GM19468 (cell line): ENCODE measurements around the gene TMEM164.

Experiments
- ATAC-seq: cut with Tn5 transposase; IDR thresholded peaks from one replicate; pipeline ENCODE4 v1.9.1; 2021; ENCODE audit warnings: mild to moderate bottlenecking, moderate library complexity, moderate number of reproducible peaks; ENCODE audit not compliant: unreplicated experiment; ENCODE audit errors: extremely low read depth

Gene TMEM164

DNA sequence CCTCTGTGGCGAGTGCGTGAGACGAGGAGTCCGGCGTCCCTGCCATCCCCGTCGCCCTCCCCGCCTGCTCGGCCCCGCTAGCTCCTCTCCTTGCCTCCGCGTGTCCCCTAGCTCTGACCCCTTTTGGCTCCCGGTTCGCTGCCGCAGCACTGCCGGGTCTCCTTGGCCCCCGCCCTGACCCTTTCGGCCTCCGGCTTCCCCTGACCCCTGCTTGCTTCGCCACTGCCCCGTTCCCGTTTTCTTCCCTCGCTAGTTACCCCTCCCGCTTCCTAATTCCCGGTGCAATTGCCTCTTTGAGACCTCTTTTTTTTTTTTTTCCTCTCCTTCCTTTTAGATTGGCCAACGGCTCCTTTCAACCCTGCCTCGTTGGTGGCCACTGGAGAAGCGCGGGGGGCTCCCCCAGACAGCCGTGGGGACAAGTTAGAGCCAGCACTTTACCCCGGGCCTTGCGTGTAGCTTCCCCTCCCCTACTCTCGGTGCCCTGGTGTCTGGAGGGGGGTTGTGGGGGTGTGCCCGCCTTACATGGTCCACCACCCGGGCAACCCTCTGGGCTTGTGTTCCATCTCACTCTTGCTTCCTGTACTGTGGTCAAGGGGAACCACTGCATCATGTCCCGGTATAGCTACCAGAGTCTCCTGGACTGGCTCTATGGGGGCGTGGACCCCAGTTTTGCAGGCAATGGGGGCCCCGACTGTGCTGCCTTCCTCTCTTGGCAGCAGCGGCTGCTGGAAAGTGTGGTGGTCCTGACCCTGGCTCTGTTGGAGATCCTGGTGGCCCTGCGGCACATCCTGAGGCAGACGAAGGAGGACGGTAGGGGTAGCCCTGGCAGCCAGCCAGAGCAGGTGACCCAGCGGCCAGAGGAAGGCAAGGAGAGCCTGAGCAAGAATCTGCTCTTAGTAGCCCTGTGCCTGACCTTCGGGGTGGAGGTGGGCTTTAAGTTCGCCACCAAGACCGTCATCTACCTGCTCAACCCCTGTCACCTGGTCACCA lies 548 bp downstream of the TMEM164 start:
- no peak for ATAC-seq

DNA sequence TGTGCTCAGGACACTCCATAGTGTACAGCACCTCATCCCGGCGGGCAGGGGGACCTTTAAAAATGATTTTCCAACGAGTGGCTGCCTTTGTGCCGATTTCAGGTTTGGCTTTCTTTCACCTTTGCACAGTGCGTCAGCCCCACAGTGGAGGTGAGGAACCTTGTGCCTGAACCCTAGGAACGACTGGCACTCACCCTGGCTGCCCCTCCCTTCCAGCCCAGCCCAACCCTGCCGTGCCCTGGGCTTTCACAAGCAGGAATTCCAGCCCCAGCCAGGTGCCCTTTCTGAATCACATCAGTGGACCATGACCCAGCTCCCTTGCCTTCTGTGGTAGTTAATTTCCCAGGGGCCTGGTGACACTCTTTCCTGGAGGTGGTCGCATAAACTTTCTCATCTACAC lies 1.3 kb downstream of the TMEM164 start:
- ATAC-seq = no peak

DNA sequence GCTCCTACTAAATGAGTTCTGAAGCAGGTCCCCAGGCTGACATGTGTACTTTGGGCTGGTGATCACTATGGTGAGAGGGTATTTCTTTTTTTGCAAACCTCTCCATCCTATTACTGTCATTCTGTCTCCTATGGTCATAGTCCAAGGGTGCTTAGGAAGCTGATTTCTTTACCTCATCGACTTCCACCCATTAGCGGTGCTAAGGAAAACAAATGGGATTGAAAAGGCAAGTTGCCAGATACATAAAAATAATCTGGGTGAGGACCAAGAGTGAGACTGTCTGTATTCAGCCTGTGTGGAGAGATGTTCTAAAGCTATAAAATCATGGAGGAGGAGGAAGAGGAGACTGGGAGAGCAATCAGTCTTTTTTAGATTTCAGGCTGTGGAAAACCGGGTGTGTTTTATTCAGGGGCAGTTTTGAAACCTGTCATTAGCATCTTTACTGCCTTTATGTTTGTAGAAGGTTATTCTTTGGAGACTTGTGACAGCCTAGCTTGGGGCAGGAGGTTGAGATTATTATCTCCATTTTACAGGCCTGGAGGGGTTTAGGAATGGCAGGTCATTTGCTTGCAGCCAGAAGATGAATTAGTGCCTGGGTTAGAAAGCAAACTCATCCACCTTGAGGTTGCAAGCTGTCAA lies 1.9 kb downstream of the TMEM164 start:
- no peak for ATAC-seq

DNA sequence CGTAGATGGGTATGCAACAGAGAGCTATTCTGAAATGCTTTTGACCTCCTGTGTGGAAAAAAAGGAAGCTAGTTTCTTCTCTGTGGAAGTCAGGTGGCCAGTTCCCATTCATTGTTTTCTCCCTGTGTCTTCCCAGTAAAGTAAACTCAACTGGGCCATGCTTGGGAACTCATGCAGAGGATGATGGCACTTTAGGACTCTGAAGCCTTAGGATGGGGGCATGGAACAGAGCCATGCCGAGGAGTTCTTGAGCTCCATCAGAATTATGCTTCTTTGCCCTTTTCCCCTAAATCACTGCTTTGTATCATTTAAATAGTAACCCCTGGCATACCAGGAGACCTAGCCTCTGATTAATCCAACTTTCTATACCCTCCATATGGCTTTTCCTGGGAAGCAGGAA lies 3.2 kb downstream of the TMEM164 start:
- ATAC-seq = no peak

DNA sequence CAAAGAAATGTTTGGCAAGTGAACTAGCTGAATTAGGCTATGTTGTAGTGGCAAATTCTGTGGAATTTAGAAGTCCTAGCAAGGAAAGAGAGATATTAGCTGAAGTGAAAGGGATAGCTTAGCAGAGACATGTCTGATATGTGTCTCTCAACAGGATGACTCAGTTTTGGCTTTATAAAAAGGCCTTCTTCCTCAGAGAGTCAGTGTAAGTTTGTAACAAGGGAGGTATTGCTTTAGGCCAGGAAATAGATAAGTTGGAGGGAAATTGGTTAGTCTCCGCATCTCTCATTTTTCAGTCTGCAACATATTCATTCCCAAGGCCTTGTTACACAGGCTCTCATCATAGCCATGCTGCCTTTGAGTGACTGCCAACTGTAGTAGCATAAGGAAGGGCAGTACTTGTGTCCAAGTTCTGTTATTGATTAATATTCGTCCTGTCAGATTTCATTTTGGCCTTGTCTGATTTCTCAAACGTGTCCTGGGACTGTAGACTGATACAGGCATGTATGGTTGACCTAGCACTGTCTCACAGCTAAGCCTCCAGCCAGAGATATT lies 4.0 kb downstream of the TMEM164 start:
- no peak for ATAC-seq

DNA sequence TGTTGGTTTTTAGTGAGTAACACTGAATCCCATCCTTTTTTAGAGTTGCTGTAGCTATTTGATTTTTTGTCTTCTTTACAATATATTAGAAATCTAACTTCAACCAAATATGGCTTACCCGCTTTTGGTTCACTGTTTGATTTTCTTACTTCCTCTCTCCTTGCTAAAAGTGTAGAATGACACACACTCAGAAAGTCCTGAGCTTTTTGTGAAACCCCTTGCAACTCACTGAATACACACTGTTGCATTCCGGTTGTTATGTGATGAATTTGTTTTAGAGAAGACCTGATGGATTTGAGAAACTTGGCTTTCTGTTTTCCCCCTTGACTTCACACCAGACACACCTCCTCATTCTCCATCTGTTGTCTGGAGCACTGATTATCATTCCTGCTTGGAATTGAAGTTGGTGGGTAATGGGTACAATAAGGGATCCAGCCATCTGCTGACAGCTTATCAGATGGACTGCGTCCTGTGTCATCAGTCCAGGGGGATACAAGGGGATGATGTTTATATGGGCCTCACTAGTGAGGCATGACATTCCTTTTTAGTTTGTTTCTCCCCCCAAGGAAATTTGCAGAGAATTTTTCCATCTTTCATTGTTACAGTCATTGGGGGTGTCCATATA lies 5.2 kb downstream of the TMEM164 start:
- ATAC-seq = no peak

DNA sequence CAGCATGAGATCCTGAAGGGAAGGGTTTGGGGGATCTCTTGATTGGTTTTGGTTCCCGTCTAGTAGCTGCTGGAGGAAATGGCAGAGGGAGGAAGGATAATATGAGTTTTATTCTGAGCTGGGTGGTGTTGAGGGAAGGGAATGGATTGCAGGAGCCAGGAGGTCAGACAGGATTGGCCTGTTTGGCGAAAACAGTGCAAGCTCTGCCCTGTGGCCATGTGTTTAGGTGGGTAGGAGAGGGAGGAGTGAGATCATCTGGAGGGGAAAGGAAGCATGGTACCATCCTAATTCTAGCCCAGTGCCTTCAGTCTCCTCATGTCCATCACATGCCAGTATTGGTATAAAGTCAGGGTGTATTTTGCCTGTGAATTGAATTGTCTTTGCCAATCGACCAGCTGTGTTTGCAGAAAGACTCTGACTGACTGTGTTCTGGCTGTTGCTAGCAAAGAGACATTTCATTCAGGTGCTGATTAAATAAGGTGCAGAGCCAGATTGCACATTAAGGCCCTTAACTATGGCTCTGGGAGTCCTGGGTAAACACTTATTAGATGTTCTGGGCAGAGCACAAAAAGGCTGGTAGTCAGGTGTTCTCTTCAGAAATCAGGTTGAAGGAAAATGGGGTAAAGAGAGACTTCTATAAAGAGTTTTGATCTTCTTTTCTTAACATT lies 10.0 kb downstream of the TMEM164 start:
- no peak for ATAC-seq

DNA sequence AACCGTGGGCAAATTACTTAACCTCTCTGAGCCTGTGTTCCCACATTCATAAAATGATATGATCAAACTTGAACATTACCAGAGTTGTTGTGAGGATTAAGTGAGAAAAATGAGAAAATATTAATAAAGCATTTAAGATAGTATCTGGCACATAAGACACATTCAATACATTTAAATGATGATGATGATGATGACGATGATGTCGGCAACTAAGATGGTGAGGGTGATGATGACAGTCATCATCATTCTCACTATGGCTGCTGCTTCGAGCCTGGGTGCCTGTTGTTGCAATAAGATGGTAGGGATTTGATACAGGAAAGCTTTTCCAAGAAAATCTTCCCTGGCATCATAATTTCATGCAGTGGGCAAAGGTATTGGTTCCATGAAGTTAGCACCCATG lies 11.1 kb downstream of the TMEM164 start:
- ATAC-seq = no peak

DNA sequence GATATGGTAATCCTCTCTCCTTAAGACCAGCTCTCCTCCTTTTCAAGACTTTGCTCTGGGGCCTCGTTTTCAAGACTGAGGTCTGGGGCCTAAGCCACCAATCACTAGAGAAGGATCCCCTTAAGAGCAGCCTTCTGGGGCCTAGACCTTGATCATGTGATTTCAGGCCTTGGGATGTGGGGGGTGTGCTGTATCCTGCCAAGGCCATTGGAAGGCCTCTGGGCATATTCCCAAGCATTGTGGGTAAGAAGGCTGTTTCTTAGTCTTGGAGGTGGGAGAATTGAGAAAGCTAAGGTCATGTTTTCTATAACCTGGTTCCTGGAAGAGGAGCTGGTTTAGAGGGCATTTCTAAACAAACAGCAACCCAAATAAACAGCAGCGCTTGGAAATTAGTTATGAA lies 12.1 kb downstream of the TMEM164 start:
- no peak for ATAC-seq

DNA sequence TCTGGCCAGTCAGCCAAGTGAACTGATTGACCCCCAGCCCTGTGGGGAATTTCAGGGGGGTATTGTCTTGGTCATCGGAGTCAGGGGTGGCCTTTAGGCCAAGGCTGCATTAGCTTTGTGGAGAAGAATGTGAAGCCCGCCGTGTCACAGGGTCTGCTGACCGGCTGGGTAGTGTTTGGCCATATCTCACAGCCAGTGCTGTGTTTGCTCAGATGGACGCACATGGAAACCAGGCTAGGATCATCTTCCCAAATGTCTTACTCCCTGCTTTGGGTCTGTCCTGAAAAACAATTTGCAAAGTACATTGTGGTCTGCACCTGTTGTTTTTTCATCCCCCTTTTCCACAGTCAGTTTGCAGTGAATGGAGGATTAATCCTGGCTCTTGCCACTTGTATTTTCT lies 13.0 kb downstream of the TMEM164 start:
- ATAC-seq = no peak

DNA sequence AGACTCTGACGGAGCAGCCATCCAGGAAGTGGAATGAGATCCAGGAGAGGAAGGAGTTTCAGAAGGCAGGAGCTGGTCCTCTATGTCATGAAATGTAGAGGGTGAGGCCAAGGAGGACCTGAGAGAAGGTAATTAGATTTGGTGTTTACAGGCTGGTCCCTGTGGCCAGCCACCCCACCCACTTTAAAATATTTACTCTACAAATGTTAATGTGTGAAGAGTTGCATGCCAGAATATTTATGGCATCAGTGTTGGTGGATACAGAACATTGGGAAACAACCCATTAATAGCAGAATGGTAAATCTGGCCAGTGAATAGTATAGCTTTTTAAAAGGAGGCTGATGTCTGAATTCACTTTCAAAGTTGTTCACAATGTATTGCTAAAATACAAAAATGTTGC lies 17.6 kb downstream of the TMEM164 start:
- ATAC-seq = no peak

DNA sequence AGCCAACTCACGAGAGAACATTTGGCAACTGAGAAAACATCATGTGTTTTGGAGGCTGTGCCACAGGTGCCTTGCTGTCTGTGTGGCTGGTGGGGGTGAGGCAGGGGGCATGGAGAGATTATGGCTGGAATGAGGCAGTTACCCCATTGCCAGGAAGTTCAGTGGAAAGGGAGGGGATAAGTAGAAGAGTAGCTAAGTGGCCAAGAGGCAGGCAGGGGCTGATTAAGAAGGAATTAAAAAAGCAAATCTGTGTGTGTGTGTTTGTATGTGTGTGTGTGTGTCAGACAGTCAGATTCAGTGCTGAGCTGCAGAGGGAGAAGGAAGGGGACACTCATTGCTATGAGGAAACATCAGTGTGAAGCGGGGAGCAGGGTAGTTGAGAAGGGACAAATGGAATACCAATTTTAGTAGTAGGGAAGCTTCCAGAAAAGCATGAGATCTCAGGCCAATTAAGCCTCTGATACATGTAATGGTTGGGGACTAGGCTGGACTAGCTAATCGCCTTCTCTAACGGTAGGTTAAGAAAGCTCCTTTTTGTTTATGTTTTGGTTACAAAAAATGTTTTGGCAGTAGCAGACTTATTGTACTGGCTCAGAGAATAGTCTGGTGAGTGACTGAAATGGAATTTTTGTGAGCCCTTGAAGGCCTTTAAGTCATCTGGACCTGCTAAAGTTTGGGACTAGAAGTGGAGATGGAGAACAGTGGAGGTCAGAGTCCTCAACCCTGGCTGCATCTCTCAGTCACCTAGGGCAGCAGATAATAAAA lies 18.5 kb downstream of the TMEM164 start:
- no peak for ATAC-seq

DNA sequence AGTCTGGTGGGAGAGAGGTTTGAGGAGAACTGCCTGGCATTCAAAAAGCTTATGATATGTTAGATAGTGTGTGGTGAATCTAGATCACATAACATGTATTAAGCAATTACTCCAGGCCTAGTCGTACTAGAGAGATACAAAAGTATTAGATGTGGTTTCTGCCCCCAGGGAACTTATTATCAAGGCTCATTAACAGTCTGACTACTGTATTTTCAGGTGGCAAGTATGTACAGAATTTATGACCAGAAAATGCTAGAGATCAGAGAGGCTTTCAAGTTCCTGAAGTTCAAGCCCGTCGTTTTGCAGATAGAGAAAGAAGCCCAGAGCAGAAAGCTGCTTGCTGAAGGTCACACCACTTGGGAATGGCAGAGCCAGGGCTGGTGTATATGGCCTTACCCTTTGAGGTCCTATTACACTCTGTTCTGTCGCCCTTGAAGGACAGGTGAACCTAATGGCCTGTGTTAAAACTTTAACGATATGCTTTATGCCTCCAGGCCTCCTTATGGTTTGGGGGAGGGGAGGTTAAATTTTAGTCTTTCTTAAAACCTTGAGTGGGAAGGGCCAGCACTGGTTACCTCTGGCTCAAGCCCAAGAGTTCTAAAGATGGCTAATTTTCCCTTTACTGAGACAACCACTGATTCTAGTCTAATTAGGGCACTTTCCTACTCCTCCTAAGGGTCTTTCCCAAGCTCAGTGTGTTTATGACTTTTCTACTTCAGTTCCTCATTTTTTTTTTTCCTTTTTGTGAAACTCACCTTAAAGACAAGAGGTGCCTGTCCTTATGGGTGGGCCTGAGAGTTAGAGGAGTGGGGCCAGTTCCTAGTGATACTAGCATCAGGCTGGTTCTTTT lies 19.9 kb downstream of the TMEM164 start:
- no peak for ATAC-seq

DNA sequence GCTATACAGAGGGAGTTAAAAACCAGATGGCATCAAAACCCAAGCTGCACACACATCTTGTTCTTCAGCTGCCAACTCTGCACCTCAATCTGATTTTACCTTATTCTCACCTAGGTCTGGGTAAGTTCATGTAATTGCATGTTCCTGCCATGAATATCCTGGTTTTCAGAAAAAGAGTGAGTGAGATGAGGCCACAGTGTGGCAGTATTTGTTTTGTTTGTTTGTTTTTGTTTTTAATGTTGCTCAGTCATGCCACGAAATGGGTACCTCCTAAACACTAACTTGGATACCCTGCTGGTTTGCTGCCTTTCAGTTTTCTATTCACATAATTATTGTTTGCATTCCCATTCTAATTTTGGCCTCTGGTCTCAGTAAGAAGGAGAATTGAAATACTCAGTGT lies 22.5 kb downstream of the TMEM164 start:
- ATAC-seq = no peak

DNA sequence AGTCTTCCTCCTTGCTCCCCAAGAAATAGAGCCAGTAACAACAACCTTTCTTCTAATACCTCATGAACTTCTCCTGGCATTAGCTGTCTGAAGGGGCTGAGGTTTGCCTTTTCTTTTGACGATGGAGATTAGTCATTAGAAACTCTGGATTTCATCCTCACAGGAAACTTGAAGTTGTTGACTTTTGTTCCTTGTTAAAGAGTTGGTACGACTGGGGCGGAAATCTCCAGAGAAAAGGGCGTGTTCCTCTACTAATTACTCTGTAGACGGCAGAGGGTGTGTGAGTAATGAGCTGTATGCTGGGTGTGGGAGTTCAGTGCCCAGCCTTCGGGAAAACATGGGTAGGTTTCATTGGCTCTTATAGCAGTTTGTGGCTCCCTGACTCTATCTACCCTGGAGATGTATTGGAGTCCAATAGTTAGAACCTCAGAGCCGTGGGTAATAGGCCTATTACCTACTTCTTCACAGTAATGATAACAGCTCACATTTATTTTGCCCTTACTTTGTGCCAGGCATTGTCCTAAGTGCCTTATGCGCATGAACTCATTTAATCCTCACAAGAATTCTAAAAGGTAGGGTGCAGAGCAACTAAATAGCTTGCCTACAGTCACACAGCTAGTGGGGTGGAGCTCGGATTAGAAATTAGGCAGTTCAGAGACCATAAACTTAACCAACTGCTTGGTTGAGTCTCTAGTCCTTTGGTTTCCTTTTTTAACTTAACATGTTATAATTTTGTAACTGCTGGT lies 23.4 kb downstream of the TMEM164 start:
- ATAC-seq = no peak

DNA sequence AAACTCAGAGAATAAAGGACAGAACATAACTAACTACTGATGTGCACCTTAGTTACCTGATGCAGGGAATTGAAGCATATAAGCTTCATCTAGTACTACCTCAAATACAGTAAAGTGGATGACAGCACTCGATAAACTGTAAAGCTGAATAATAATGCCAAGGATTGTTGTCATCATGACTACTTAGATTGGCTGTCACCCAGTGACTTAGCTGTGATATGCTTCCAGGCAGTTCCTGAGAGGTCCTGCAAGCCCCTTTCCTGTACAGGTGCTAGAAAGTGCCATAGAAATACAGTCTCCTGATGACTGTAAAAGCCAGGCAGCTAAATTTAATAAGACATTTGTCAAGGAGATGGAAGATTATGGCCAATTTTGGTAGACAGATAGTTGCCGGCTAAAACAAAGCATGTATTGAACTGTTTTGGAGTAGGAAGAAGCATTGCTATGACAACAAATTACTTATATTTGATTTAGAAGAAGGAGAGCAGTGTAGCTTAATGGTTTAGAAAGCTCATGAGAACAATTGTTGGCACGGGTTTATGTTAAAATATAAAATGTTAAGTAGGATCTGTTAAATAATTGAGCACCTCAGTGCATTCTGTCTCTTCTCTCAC lies 29.7 kb downstream of the TMEM164 start:
- no peak for ATAC-seq

DNA sequence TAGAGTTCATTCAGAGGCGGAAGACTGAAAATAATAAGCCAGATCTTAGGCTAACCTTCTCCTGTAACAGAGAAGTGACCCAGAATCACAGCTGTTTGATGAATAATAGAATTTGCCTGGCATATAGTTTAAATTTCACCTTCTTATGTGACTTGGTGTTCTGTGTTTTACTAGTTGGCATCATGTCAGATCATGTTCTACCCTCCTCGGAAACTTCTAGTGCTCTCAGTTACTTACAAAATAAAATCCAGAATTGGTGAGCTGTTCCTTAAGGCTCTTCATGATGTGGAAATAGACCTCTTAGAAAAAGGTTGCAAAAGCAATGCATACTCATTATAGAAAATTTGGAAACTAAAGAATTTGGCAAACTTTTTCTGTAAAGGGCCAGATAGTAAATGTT lies 31.1 kb downstream of the TMEM164 start:
- ATAC-seq = no peak
